Right renal pelvis (tissue), 4 donors: ENCODE data around the gene ZNF701. TPM values are rescaled to one million over a fixed set of nuclear protein-coding genes. Genes with fewer than 3 reads are reported as not detected.
"Not testable (repeated sequence)": the region's sequence is repeated elsewhere in the genome, so short reads cannot be mapped to it uniquely, and the experiment has no call there.

Experiments
- DNase-seq, 4 donors: peaks; one replicate each; pipeline ENCODE4 v3.0.0-alpha.2; 2013; ENCODE audit warnings: low read depth in 4 of 4, low spot score in 3 of 4, missing footprints in 1 of 4
- polyA plus RNA-seq, 4 donors: library from polyadenylated mRNA; unstranded; fragments of 120-200 nt; gene quantifications; one replicate each; pipeline ENCODE4 v1.2.1, GENCODE V29; 2013; ENCODE audit not compliant: insufficient read length in 4 of 4

The ZNF701 gene
- polyA plus RNA-seq, result 10 to 100 TPM; 13.3 to 15.2 (median 14.0) TPM

- DNase-seq, result peak; percentile 82 to 93 (median 88)
Observed at GRCh38 chr19:52570000-52570861, at the start of gene ZNF701. Gene ZNF701, plus strand, starts transcription at chr19:52570287. Its CDS starts 3,861 bp downstream, at chr19:52574148.

DNA sequence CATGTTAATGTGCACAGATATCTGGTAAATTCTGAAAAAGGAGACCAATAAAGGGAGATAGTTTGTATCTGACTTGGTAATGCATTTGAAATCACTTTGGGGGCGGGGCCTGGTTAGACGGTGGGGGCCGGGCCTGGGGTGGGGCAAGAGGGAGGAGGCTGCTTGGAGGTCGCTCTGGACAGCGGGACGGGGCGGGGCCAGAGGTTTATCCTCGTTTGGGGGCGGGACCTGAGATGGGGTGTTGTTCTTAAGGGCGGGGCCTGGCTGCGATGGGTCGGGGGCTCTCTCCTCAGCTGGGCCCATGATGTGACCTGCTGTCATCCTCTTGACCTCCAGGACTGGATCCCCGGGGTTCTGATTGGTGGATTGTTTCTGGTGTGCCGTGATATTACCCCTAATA, 47.5 kb upstream of the ZNF701 start:
- no peak for DNase-seq

DNA sequence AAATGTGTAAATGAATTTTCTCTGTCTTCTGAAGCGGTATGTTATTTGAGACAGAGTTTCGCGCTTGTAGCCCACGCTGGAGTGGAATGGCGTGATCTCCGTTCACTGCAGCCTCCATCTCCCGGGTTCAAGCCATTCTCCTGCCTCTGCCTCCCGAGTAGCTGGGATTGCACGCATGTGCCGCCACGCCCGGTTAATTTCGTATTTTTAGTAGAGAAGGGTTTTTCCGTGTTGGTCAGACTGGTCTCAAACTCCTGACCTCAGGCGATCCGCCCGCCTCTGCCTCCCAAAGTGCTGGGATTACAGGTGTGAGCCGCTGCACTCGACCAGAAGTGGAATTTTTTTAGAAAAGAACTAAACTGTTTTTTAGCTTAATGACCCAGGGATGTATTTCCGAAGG, 46.0 kb upstream of the ZNF701 start:
- no peak for DNase-seq

DNA sequence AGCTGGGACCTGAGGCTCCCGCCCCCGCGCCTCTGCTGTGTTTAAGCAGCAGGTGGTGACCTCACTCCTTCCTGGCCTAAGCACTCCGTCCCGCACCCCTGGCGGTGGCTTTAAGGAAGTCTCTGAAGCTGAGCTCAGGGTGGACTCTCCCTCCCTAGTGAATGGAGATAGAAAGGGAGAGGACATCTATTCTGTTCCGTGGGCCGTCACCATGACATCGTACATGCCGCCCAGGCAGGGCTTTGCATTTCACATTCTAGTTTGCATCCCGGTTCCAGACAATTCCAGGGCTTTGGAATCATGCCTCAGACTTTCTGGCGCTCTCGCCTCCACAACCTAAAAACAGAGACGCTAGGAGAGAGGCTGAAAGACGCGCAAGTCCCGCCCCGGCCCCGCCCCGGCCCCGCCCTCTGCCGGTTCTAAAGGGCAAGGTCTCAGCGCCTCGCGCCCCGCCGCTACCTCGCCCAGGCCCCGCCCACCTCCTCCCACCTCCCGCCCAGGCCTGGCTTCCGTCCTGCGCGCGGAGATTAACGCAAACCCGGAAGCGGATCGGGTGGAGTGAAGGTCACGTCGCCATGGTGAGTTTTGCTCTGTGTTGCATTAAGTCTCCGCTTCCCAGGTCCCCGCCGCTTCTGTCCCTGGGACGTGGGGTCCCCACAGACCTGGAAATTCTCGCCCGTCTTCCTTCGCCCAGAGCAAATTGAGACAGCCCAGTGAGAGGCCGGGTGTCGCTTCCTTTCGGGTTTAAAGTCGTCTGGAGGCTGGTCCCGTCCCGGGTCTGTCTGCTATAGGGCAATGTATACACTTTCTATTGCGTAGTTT, 42.7 kb upstream of the ZNF701 start, which contains the start of gene ZNF808:
Gene ZNF808, plus strand, starts transcription at position 535 of the 822 bp plus-strand sequence. CDS start 15,617 bp downstream, outside the sequence.
- DNase-seq, result peak; percentile 76 to 83 (median 80)

DNA sequence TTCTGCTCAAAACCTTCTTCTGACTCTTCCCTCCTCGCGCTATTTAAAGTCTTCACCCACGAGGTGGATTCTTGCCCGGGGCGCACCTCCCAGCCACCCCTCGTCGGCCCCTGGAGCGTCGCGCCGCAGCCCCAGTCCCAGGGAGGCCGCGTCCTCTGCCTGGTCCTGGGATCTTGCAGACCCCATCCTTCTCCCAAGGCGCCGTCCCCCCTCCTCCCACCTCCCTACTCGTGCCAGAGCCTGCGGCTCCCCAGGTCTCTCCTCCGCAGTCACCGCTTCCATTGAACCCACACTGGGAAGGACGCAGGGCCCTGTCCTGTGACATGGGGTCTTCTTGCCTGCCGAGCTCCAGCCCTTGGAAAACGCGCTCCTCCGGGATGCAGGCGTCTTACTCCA, 42.1 kb upstream of the ZNF701 start:
- no peak for DNase-seq

DNA sequence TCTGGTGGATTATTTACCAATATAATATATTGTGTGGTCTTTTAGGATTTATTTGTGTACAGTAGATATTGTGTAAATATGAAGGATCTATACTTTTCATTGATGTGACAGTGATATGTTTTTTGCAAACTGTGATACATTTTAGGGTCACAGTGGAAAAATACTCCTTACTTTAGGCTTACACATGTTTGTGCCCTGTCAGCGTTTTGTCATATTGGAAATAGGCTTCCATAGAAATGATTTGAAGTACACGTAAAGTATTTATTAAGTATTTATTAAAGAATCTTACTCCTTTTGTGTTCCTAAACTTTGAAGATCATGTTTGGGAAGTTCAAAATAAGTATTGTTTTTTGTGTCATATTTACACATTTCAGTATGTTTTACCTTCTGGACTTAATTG, 37.6 kb upstream of the ZNF701 start:
- no peak for DNase-seq

GRCh38 chr19:52533901-52534300, 36.2 kb upstream of the ZNF701 start:
- no peak for DNase-seq

DNA sequence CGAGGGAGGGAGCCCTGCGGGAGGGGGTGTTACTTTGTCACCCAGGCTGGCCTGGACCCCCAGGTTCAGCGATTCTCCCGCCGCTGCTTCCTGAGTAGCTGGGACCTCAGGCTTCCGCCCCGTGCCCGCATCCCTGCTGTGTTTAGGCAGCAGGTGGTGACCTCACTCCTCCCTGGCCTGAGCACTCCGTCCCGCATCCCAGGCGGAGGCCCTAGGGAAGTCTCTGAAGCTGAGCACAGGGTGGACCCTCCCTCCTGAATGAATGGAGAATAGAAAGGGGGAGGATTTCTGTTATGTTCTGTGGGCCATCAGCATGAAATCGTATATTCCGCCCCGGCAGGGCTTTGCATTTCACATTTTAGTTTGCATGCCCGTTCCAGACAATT, 34.7 kb upstream of the ZNF701 start:
- DNase-seq, result not testable (repeated sequence)

DNA sequence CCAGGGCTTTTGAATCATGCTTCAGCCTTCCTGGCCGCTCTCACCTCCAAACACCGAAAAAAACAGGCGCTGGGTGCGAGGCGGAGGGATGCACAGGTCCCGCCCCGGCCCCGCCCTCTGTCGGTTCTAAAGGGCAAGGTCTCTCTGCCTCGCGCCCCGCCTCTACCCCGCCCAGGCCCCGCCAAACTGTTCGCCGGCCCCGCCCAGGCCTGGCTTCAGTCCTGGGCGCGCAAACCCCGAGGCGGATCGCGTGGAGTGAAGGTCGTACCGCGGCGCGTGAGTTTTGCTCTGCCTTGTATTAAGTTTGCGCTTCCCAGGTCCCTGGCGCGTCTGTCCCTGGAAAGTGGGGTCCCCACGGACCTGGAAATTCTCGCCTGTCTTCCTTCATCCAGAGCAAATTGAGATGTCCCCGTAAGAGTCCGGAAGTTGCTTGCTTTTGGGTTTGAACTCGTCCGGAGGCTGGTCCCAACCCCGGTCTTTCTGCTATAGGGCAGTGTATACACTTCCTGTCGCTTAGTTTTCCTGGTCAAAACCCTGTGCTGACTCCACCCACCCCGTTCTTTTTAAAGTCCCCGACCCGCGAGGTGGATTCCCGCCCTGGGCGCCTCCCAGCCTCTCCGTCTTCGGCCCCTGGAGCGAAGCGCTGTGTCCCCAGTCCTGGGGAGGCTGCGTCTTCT, 34.2 kb upstream of the ZNF701 start:
- peak; percentile 59 to 63 (median 62) for DNase-seq

- no peak for DNase-seq
Observed at GRCh38 chr19:52536448-52536800, 33.7 kb upstream of the ZNF701 start.

- not testable (repeated sequence) for DNase-seq
Observed at GRCh38 chr19:52538815-52539214, 31.3 kb upstream of the ZNF701 start.

GRCh38 chr19:52541176-52541575, 28.9 kb upstream of the ZNF701 start:
- not testable (repeated sequence) for DNase-seq

- DNase-seq, result no peak
Observed at GRCh38 chr19:52541608-52542007, 28.5 kb upstream of the ZNF701 start.

- not testable (repeated sequence) for DNase-seq
Observed at GRCh38 chr19:52542541-52542940, 27.5 kb upstream of the ZNF701 start.

- DNase-seq, result no peak
Observed at GRCh38 chr19:52542984-52543664, 27.0 kb upstream of the ZNF701 start.

DNA sequence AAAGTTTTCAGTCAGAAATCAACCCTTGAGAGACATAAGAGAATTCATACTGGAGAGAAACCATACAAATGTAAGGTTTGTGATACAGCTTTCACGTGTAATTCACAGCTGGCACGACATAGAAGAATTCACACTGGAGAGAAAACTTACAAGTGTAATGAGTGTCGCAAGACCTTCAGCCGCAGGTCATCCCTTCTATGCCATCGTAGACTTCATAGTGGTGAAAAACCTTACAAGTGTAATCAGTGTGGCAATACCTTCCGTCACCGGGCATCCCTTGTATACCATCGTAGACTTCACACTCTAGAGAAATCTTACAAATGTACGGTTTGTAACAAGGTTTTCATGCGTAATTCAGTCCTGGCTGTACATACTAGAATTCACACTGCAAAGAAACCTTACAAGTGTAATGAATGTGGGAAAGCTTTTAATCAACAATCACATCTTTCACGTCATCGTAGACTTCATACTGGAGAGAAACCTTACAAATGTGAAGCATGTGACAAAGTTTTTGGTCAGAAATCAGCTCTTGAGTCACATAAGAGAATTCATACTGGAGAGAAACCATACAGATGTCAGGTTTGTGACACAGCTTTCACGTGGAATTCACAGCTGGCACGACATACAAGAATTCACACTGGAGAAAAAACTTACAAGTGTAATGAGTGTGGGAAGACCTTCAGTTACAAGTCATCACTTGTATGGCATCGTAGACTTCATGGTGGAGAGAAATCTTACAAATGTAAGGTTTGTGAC, 15.7 kb upstream of the ZNF701 start:
- no peak for DNase-seq

DNA sequence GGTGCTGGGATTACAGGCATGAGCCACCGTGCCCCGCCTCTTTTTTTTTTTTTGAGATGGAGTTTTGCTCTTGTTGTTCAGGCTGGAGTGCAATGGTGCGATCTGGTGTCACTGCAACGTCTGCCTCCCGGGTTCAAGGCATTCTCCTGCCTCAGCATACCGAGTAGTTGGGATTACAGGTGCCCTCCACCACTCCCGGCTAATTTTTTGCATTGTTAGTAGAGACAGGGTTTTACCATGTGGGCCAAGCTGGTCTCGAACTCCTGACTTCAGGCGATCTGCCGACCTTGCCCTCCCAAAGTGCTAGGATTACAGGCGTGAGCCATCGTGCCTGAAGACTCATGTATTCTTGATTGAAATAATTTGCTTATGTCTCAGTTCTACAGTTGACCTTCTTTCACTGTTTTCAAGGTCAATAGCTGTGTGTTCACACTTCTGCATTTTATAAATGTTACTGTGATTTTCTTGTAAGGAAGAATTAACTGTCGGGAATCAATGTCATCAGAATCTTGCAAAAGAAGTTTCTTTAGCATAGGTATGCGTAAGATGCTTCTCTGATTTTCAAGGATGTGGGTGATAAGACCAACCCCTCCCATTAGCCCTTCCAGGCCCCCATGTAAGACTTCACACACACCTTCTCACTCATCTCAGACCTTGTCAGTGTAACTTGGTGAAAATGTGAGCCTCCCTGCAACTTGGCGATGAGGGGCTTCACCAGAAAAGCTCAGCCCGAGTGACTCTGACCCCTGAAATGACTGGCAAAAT, 12.7 kb upstream of the ZNF701 start:
- no peak for DNase-seq

- not testable (repeated sequence) for DNase-seq
Observed at GRCh38 chr19:52558732-52559445, 11.2 kb upstream of the ZNF701 start.
